Upper lobe of left lung (tissue), 6 donors: ENCODE results near the gene DLAT. TPM values are rescaled to one million over a fixed set of nuclear protein-coding genes. Genes with fewer than 3 reads are reported as not detected.
A peak's percentile ranks its signal among the peaks of the same experiment; 100 is the strongest.

Experiments used
- ATAC-seq, 2 donors: fragments of 200-7000 bp; cut with Tn5 transposase; one replicate each; pipeline ENCODE4 v1.9.1; 2022; ENCODE audit warnings: mild to moderate bottlenecking in 2 of 2, moderate library complexity in 2 of 2; ENCODE audit not compliant: low FRiP score in 2 of 2
- DNase-seq, 2 donors: peaks; one replicate each; pipeline ENCODE4 v3.0.0-alpha.2; 2019 to 2020
- H3K27ac ChIP-seq, 4 donors: fragments of 200-600 bp; sonication (generic); one replicate each; pipeline ENCODE4 v1.5.1; 2016 to 2019
- H3K27me3 ChIP-seq, 4 donors: fragments of 200-600 bp; sonication (generic); one replicate each; pipeline ENCODE4 v1.5.1; 2017 to 2019
- H3K36me3 ChIP-seq, 4 donors: fragments of 200-600 bp; sonication (generic); one replicate each; pipeline ENCODE4 v1.5.1; 2016 to 2019
- H3K4me1 ChIP-seq, 4 donors: fragments of 200-600 bp; sonication (generic); one replicate each; pipeline ENCODE4 v1.5.1; 2018 to 2019
- H3K4me3 ChIP-seq, 4 donors: fragments of 200-600 bp; sonication (generic); one replicate each; pipeline ENCODE4 v1.5.1; 2017 to 2019; ENCODE audit warnings: mild to moderate bottlenecking in 2 of 4, moderate library complexity in 1 of 4
- H3K9me3 ChIP-seq, 4 donors: fragments of 200-600 bp; sonication (generic); one replicate each; pipeline ENCODE4 v1.5.1; 2018 to 2019
- EP300 ChIP-seq, 4 donors: sonication (generic); formaldehyde crosslinking; IDR thresholded peaks; one replicate each; pipeline ENCODE4 v1.5.1; 2017; ENCODE audit warnings: antibody characterized with exemption in 4 of 4, control low read depth in 2 of 4
- POLR2A ChIP-seq, 4 donors: fragments of 450-650 bp; IDR thresholded peaks; one replicate each; pipeline ENCODE4 v1.5.1; 2016 to 2017; ENCODE audit warnings: antibody characterized with exemption in 4 of 4, mild to moderate bottlenecking in 2 of 4
- POLR2AphosphoS5 ChIP-seq, 2 donors: sonication (generic); formaldehyde crosslinking; IDR thresholded peaks; one replicate each; pipeline ENCODE4 v1.5.1; 2017; ENCODE audit warnings: antibody characterized with exemption in 2 of 2
- WGBS, 2 donors: methylation state at CpG; one replicate each; pipeline ENCODE4 v1.1.5; 2017 to 2018; 5-methylcytosine and 5-hydroxymethylcytosine counted together
- total RNA-seq, 6 donors: library from RNA; depleted of rRNA in 4 of 6; stranded (reverse); fragments of >200 nt in 4 of 6; gene quantifications; one replicate each; pipeline versions ENCODE4 v1.1.0 to v1.2.1, GENCODE V29; 2016 to 2021
- TF ChIP-seq, protein P1 (sequence below), 6 experiments: fragments of 450-650 bp in 4 of 6; fragments of 200-600 bp in 2 of 6; sonication (generic) in 2 of 6; IDR thresholded peaks; one replicate each; pipeline ENCODE4 v1.5.1; 2016 to 2019; ENCODE audit warnings: antibody characterized with exemption in 6 of 6
- donor health status: DM: no; HTN: no; CAD: no; lungs with moderate emphysema.
- donor health status: DM: no; HTN: yes; CAD: no; lungs with severe emphysema.

Gene DLAT
- total RNA-seq, 6 donors from 2014 or later = 12.6 to 37.7 (median 27.2) TPM

DNA sequence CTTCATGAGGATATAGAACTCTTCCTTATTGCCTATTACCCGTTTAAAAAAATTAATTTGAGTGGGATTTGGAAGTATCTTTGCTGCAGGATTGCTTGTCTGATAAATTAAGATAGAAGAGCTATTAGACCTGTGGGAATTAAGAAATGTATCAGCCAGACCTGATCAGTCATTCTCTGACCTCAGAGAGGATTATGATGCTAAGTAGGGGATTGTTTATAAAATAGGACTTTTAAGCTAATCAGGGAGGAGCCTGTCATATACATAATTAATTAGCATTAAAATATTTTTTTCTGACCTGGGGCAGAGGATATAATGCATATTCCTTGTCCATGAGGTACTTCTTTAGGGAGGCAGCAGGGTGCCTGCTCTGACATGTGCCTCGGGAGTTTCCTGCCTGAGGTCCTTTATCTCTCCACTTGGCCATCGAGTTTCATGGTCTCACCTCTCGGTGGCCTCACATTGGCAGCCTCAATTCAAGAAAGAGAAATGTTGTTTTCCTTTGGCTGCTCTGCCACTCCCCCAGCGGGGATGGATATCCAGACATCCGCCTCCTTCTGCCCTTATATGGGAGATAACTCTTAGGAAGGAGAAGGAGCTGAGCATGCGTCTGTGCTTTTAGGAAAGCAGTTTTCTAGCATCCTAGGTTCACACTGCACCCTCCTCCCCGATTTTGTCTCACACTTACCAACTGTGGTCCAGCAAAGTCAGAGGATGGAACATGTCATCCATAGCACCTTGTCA is 47.0 kb upstream of the DLAT start:
- H3K27ac ChIP-seq = peak overlapping the region; percentile 63 to 87 (median 83)

DNA sequence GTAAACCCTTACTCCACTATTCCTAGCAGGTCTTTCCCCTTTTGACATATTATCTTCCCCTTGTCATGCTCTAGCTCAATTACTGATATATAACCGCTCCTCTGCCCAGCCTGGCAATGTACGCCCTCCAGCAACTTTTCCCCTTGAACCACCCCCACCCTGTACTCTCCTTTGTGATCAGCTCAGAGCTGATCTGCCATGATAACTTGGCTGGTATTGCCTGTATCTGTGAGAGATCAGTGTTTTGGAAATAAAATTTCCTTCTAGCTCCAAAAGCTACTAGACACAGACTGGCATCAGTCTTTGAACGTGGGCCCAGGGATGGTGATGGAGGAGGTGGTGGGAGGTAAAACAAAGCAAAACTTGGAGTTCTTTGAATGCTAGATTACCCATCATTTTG is 45.1 kb upstream of the DLAT start:
- Histone ChIP-seq H3K9me3 (no peaks in the 10 kb centered on the region), H3K27me3 (no peaks in the 10 kb centered on the region), H3K4me1 (peaks cover 24 to 37% (median 31%) of the 10 kb centered on the region in 4 donors), H3K36me3 (peaks cover 0 to 4% (median 0%) of the 10 kb centered on the region in 4 donors), H3K4me3 (no peak overlapping the region), H3K27ac (no peak overlapping the region)
- no peak for ATAC-seq
- WGBS, 2 donors = 82 to 84% methylated on average over 3 of the region's 3 CpGs
- no peak for DNase-seq
- no peak for TF ChIP-seq POLR2A (IDR thresholded peaks at IDR 0.05)
- TF ChIP-seq POLR2AphosphoS5 (IDR thresholded peaks at IDR 0.05) = no peak
- TF ChIP-seq EP300 (IDR thresholded peaks at IDR 0.05) = no peak
- TF ChIP-seq, protein P1, sequence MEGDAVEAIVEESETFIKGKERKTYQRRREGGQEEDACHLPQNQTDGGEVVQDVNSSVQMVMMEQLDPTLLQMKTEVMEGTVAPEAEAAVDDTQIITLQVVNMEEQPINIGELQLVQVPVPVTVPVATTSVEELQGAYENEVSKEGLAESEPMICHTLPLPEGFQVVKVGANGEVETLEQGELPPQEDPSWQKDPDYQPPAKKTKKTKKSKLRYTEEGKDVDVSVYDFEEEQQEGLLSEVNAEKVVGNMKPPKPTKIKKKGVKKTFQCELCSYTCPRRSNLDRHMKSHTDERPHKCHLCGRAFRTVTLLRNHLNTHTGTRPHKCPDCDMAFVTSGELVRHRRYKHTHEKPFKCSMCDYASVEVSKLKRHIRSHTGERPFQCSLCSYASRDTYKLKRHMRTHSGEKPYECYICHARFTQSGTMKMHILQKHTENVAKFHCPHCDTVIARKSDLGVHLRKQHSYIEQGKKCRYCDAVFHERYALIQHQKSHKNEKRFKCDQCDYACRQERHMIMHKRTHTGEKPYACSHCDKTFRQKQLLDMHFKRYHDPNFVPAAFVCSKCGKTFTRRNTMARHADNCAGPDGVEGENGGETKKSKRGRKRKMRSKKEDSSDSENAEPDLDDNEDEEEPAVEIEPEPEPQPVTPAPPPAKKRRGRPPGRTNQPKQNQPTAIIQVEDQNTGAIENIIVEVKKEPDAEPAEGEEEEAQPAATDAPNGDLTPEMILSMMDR (IDR thresholded peaks at IDR 0.05) = no peak

More for the DNA sequence above, 47.0 kb upstream of the DLAT start:
- peak in 1 of 2 donors; percentile 74 for ATAC-seq
- peak in 1 of 2 donors; percentile 40 for DNase-seq
- Histone ChIP-seq H3K4me3 (peak overlapping the region in 3 of 4 donors; percentile 68 to 74 (median 70)), H3K27me3 (no peaks in the 10 kb centered on the region), H3K36me3 (no peaks in the 10 kb centered on the region), H3K9me3 (no peaks in the 10 kb centered on the region), H3K4me1 (peaks cover 26 to 33% (median 29%) of the 10 kb centered on the region in 4 donors)
- TF ChIP-seq EP300 (IDR thresholded peaks at IDR 0.05) (no peak), POLR2AphosphoS5 (IDR thresholded peaks at IDR 0.05) (no peak), POLR2A (IDR thresholded peaks at IDR 0.05) (no peak)
- TF ChIP-seq, protein P1 (IDR thresholded peaks at IDR 0.05) = no peak
- WGBS, 2 donors = 27 to 38% methylated on average over 8 of the region's 8 CpGs

DNA sequence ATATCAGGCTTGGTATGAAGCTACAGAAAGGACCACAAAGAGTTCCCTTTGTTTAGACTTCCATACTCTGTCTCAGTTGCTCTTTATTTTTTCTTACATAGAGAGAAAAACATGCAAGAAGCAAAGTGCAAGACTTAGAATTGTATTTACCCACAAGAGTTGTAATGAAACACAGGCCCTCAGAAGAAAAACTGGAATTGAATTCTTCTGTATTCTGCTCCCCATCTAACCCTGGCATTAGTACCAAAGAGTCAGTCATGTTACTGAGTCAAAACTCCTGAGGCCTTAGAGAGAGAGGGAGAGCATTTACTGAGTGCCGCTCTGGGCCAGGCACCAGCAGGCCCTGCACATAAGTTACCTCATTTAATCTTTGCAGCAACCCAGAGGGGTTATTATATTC is 43.9 kb upstream of the DLAT start:
- TF ChIP-seq EP300 (IDR thresholded peaks at IDR 0.05) = no peak
- TF ChIP-seq POLR2A (IDR thresholded peaks at IDR 0.05) = no peak
- TF ChIP-seq, protein P1 (IDR thresholded peaks at IDR 0.05) = no peak
- no peak for TF ChIP-seq POLR2AphosphoS5 (IDR thresholded peaks at IDR 0.05)
- ATAC-seq = no peak
- no peaks in the 10 kb centered on the region for H3K27me3 ChIP-seq
- peaks cover 14 to 35% (median 25%) of the 10 kb centered on the region in 4 donors for H3K4me1 ChIP-seq
- H3K36me3 ChIP-seq = peaks cover 0 to 14% (median 0%) of the 10 kb centered on the region in 4 donors
- H3K4me3 ChIP-seq = no peak overlapping the region
- no peaks in the 10 kb centered on the region for H3K9me3 ChIP-seq
- 94 to 96% methylated on average over 1 of the region's 1 CpG for WGBS, 2 donors
- no peak for DNase-seq
- peak overlapping the region in 3 of 4 donors; percentile 10 to 37 (median 35) for H3K27ac ChIP-seq

DNA sequence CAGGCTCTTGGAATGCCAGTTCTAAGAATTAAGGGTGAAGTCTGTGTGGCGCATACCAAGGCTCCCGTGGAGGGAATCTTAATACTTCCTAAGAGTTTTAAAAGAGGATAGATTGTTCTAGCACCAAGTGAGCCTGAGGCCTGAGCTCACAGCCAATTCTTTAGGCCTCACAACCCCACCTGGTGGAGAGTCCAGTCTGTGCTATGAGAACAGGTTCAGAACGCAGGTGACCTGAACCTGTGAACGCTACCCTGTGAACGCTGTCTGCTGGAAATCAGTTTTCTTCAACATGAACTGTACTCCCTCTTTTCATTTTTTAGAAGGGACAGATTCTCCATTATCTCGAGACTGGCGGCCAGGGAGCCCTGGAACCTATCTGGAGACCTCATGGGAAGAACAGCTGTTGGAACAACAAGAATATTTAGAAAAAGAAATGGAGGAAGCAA is 43.2 kb upstream of the DLAT start:
- peaks cover 0 to 20% (median 0%) of the 10 kb centered on the region in 4 donors for H3K36me3 ChIP-seq
- H3K9me3 ChIP-seq = no peaks in the 10 kb centered on the region
- peaks cover 10 to 28% (median 19%) of the 10 kb centered on the region in 4 donors for H3K4me1 ChIP-seq
- peak overlapping the region; percentile 37 to 71 (median 56) for H3K27ac ChIP-seq
- H3K27me3 ChIP-seq = no peaks in the 10 kb centered on the region
- H3K4me3 ChIP-seq = peak overlapping the region in 3 of 4 donors; percentile 29 to 48 (median 40)
- TF ChIP-seq POLR2A (IDR thresholded peaks at IDR 0.05) (peak in 1 of 4 donors; percentile 36), POLR2AphosphoS5 (IDR thresholded peaks at IDR 0.05) (no peak), EP300 (IDR thresholded peaks at IDR 0.05) (no peak)
- TF ChIP-seq, protein P1 (IDR thresholded peaks at IDR 0.05) = peak; percentile 25 to 72 (median 55)
- WGBS, 2 donors = 52 to 70% methylated on average over 7 of the region's 7 CpGs
- DNase-seq = peak in 1 of 2 donors; percentile 86
- peak; percentile 58 to 93 for ATAC-seq
